Subcutaneous adipose tissue (tissue), 4 donors: ENCODE data around the gene TBC1D20. TPM values are rescaled to one million over a fixed set of nuclear protein-coding genes. Genes with fewer than 3 reads are reported as not detected.

Source experiments
- total RNA-seq, 4 donors: library from RNA; depleted of rRNA; stranded (reverse); fragments of >200 nt; gene quantifications; one replicate each; pipeline ENCODE4 v1.1.0, GENCODE V29; 2016
- TF ChIP-seq, protein P1 (sequence below): fragments of 450-650 bp; IDR thresholded peaks from one replicate; pipeline ENCODE4 v1.5.1; 2016; ENCODE audit warnings: low read depth, mild to moderate bottlenecking, control low read depth, antibody characterized with exemption, moderate library complexity

The TBC1D20 gene
- total RNA-seq, 4 donors from 2014 or later, result 36.9 to 54.5 (median 44.6) TPM

DNA sequence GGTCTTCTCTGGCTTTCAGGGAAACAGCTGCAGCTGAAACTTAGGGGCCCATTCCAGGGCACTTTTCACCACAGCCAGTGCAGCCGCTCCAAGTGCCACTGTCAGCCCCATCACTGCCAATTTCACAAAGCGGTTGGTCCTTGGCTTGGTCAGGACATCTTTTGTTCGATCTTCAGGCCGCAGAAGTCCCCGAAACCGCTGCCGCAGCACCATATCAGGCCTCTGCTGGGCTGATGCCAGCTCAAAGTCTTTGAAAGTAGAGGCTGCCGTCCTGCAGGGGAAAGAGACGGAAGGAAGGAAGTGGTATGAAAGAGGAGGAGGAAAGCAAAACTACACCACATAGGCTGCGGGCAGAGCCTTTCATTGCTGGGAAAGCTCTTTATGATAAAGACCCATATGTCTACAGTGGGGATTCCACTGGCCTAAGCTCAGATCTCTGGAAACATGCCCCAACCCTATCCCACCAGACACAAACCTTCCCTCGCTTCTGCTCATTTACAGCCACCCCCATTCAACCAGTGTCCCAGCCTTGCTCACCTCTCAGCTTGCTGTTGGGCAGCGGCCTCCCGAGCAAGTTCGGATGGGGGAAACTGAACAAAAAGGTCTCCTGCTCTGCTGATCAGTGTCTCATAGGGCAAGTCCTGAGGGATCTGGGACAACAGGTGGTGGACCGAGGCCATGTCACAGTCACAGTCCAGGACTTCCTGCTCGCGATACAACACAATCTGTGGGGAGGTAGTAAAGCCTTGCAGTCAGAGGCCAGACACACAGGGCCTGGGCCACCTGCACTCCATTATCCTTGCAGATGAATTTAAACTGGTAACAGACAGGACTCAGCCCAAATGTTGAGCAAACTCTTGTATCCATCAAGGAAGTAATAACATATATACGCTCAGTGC, 23.5 kb downstream of the TBC1D20 start:
- TF ChIP-seq, protein P1, sequence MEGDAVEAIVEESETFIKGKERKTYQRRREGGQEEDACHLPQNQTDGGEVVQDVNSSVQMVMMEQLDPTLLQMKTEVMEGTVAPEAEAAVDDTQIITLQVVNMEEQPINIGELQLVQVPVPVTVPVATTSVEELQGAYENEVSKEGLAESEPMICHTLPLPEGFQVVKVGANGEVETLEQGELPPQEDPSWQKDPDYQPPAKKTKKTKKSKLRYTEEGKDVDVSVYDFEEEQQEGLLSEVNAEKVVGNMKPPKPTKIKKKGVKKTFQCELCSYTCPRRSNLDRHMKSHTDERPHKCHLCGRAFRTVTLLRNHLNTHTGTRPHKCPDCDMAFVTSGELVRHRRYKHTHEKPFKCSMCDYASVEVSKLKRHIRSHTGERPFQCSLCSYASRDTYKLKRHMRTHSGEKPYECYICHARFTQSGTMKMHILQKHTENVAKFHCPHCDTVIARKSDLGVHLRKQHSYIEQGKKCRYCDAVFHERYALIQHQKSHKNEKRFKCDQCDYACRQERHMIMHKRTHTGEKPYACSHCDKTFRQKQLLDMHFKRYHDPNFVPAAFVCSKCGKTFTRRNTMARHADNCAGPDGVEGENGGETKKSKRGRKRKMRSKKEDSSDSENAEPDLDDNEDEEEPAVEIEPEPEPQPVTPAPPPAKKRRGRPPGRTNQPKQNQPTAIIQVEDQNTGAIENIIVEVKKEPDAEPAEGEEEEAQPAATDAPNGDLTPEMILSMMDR, result no peak

GRCh38 chr20:437787-438486, 24.4 kb downstream of the TBC1D20 start:
- TF ChIP-seq, protein P1, result no peak

- TF ChIP-seq, protein P1, result no peak
These were observed 25.9 kb downstream of the TBC1D20 start for GRCh38 chr20:436476-436875.

- TF ChIP-seq, protein P1, result no peak
These were observed 26.8 kb downstream of the TBC1D20 start for GRCh38 chr20:435558-435957.

- TF ChIP-seq, protein P1, result no peak
These were observed 27.5 kb downstream of the TBC1D20 start for GRCh38 chr20:434661-435419.

GRCh38 chr20:434221-434620, 28.1 kb downstream of the TBC1D20 start:
- TF ChIP-seq, protein P1, result no peak
